ENCODE measurements around the gene MLF2. TPM values are rescaled to one million over a fixed set of nuclear protein-coding genes. Genes with fewer than 3 reads are reported as not detected.

The MLF2 gene
- total RNA-seq, 1 experiment from 2014 or later, result 309 TPM

DNA sequence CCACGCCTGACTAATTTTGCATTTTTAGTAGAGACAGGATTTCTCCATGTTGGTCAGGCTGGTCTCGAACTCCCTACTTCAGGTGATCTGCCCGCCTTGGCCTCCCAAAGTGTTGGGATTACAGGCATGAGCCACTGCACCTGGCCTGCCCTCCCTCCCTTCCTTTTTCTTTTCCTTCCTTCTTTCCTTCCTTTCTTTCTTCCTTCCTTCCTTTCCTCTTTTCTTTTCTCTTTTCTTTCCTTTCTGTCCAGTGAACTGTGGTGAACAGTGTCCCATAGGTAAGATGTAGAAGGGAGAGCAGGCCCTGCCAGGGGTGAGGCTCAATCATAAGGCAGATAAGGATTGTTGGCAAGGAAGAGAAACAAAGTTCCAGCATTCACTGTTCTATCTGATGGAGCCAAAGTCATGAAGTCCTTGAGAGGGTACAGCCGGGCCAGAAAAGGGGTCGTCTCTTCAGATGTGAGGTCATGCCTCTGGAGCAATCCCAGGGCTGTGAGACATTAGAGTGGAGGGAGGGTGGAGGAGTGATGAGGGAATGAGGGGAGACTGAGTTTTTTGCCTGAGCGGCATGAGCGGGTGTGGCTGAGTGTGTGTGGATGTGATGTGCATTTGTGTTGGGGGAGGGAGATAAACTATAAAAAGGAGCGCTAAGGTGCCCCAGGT lies 4.2 kb upstream of the MLF2 start:
- no TSS peak for BruUV-seq (replicated peaks)
- Histone ChIP-seq H3K27ac (ENCODE audit: low read depth, low read length) (no peak overlapping the region), H3K4me2 (ENCODE audit: low read length) (no peak overlapping the region), H3K27me3 (ENCODE audit: insufficient read depth, low read length) (no peaks in the 10 kb centered on the region), H3K4me1 (ENCODE audit: control insufficient read depth in 1 of 2, insufficient read depth in 2 of 2, low read length in 2 of 2) (peaks cover 13 to 44% of the 10 kb centered on the region in 2 experiments; a peak in 3 of 4 replicates), H3K36me3 (ENCODE audit: control insufficient read depth in 1 of 2, insufficient read depth in 2 of 2, low read length in 2 of 2) (no peaks in the 10 kb centered on the region), H3K79me2 (ENCODE audit: insufficient read depth, low read length) (peaks cover 8% of the 10 kb centered on the region), H2AFZ (ENCODE audit: low read depth, low read length, poor library complexity, severe bottlenecking) (no peak overlapping the region), H3K9me2 (ENCODE audit: insufficient read depth) (no peaks in the 10 kb centered on the region), H3K4me3 (replicated peaks in 1 of 2; ENCODE audit: low read depth in 1 of 2, low read length in 2 of 2) (no peak overlapping the region), H3K9me3 (ENCODE audit: control insufficient read depth in 1 of 2, insufficient read depth in 1 of 2, low read depth in 1 of 2, low read length in 2 of 2) (no peaks in the 10 kb centered on the region), H4K20me1 (ENCODE audit: insufficient read depth) (no peaks in the 10 kb centered on the region), H3K9ac (ENCODE audit: low read length) (no peak overlapping the region)
- ChIA-PET POLR2A (interaction anchor here (1.1 kb wide), 1 partner anchor 9 kb away, joined by 4 read pairs; the partner anchor contains the start of gene PTMS), RAD21 (ENCODE audit: low non-redundant PET in 1 of 2, low total read pairs in 2 of 2, uncharacterized antibody in 2 of 2, unreplicated experiment in 2 of 2) (no interaction called here), CTCF (no interaction called here)
- intact Hi-C loops (cut with micrococcal nuclease), result no loop called here
- DNase-seq (ENCODE audit: low read depth, low spot score) (no peak), ATAC-seq (no peak)
- TF ChIP-seq FOSL1 (IDR thresholded peaks at IDR 0.05; ENCODE audit: low read depth) (no peak), TCF7L2 (IDR thresholded peaks at IDR 0.05; ENCODE audit: borderline replicate concordance, extremely low read depth, insufficient read depth, insufficient read length) (no peak), YY1 (IDR thresholded peaks at IDR 0.05; ENCODE audit: extremely low read depth, insufficient replicate concordance, low read depth, low read length) (no peak), ZFX (IDR thresholded peaks at IDR 0.05) (no peak), JUND (IDR thresholded peaks at IDR 0.05) (no peak), SRF (IDR thresholded peaks at IDR 0.05; ENCODE audit: low read depth) (no peak)
- TF ChIP-seq, protein P1, sequence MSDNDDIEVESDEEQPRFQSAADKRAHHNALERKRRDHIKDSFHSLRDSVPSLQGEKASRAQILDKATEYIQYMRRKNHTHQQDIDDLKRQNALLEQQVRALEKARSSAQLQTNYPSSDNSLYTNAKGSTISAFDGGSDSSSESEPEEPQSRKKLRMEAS (IDR thresholded peaks at IDR 0.05), result no peak
- TF ChIP-seq, protein P2, sequence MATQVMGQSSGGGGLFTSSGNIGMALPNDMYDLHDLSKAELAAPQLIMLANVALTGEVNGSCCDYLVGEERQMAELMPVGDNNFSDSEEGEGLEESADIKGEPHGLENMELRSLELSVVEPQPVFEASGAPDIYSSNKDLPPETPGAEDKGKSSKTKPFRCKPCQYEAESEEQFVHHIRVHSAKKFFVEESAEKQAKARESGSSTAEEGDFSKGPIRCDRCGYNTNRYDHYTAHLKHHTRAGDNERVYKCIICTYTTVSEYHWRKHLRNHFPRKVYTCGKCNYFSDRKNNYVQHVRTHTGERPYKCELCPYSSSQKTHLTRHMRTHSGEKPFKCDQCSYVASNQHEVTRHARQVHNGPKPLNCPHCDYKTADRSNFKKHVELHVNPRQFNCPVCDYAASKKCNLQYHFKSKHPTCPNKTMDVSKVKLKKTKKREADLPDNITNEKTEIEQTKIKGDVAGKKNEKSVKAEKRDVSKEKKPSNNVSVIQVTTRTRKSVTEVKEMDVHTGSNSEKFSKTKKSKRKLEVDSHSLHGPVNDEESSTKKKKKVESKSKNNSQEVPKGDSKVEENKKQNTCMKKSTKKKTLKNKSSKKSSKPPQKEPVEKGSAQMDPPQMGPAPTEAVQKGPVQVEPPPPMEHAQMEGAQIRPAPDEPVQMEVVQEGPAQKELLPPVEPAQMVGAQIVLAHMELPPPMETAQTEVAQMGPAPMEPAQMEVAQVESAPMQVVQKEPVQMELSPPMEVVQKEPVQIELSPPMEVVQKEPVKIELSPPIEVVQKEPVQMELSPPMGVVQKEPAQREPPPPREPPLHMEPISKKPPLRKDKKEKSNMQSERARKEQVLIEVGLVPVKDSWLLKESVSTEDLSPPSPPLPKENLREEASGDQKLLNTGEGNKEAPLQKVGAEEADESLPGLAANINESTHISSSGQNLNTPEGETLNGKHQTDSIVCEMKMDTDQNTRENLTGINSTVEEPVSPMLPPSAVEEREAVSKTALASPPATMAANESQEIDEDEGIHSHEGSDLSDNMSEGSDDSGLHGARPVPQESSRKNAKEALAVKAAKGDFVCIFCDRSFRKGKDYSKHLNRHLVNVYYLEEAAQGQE (IDR thresholded peaks at IDR 0.05; ENCODE audit: low read depth), result no peak

Measured in HCT116 (cell line).